ENCODE results near the gene KRT26.

DNA sequence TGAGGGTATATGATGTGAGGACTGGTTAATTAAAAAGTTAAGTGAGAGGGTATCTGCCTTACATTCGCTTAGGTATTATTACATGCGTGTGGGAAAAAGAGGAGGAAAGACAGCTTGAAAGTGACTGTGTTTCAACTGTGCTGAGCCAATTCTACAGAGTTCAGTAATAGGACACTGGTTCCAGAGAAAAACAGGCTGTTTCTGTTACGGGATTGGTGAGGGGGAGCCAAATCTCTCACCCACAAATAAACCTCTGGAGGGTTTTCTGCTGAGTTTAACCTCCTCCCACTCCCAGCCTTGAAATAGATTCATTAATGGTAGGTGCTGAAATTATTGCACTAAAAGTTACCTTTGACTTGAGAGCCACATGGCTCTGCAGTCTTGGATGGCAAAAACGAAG, 3.9 kb upstream of the KRT26 start:
- TF ChIP-seq, protein P1, sequence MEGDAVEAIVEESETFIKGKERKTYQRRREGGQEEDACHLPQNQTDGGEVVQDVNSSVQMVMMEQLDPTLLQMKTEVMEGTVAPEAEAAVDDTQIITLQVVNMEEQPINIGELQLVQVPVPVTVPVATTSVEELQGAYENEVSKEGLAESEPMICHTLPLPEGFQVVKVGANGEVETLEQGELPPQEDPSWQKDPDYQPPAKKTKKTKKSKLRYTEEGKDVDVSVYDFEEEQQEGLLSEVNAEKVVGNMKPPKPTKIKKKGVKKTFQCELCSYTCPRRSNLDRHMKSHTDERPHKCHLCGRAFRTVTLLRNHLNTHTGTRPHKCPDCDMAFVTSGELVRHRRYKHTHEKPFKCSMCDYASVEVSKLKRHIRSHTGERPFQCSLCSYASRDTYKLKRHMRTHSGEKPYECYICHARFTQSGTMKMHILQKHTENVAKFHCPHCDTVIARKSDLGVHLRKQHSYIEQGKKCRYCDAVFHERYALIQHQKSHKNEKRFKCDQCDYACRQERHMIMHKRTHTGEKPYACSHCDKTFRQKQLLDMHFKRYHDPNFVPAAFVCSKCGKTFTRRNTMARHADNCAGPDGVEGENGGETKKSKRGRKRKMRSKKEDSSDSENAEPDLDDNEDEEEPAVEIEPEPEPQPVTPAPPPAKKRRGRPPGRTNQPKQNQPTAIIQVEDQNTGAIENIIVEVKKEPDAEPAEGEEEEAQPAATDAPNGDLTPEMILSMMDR (IDR thresholded peaks at IDR 0.05; ENCODE audit: insufficient read depth, low read length), result no peak
- TF ChIP-seq POLR2AphosphoS5 (IDR thresholded peaks at IDR 0.05; ENCODE audit: low read depth), result no peak
- TF ChIP-seq REST (IDR thresholded peaks at IDR 0.05; ENCODE audit: insufficient replicate concordance, low read depth), result no peak

Measured in HL-60 (cell line).